ENCODE results near the gene PTCD2.

DNA sequence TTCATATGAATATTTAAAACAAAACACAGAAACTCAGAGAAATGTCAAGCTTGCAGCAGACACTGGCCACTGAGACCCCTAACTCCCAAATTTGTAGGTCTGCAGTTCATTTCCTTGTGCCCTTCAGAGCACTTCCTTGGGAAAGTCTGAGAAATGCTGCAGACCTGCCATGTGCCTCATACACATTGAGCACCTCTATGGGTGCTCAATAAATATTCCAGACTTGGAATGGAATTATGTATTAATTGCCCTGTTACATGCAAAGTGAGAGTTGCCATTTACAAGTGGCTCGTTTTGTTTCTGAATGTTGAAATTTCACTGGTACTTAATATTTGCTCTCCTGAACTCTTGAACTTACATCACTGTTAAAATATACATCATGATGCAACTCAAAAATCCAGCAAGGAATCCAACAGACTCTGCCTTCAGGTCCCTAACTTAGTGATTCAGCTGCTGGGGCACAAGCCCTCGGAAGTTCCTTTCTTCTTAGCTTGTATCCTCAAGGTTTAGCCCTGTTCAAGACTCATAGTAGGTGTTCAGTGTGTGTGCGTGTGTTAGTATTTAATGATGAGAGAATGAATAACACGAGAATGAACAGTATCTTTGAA is 90.6 kb downstream of the PTCD2 start:
- TF ChIP-seq POLR2AphosphoS5 (IDR thresholded peaks at IDR 0.05) (no peak), EP300 (IDR thresholded peaks at IDR 0.05) (no peak), POLR2A (IDR thresholded peaks at IDR 0.05; ENCODE audit: low read depth) (no peak)
- TF ChIP-seq, protein P1, sequence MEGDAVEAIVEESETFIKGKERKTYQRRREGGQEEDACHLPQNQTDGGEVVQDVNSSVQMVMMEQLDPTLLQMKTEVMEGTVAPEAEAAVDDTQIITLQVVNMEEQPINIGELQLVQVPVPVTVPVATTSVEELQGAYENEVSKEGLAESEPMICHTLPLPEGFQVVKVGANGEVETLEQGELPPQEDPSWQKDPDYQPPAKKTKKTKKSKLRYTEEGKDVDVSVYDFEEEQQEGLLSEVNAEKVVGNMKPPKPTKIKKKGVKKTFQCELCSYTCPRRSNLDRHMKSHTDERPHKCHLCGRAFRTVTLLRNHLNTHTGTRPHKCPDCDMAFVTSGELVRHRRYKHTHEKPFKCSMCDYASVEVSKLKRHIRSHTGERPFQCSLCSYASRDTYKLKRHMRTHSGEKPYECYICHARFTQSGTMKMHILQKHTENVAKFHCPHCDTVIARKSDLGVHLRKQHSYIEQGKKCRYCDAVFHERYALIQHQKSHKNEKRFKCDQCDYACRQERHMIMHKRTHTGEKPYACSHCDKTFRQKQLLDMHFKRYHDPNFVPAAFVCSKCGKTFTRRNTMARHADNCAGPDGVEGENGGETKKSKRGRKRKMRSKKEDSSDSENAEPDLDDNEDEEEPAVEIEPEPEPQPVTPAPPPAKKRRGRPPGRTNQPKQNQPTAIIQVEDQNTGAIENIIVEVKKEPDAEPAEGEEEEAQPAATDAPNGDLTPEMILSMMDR (IDR thresholded peaks at IDR 0.05): no peak

Data from esophagus muscularis mucosa (tissue), 4 donors.